ENCODE measurements around the gene ACAA1.

GRCh38 chr3:38151667-38152265, 14.8 kb upstream of the ACAA1 start:
- TF ChIP-seq CTCF (conservative IDR thresholded peaks at IDR 0.05; ENCODE audit: low read length) = no peak
- no peak for TF ChIP-seq EZH2phosphoT487 (IDR thresholded peaks at IDR 0.05; ENCODE audit: borderline replicate concordance, low read depth, low read length)

Data from OCI-LY7 (cell line).